ENCODE results near the gene HDAC4.

GRCh38 chr2:239187464-239188253, 213.2 kb downstream of the HDAC4 start:
- TF ChIP-seq EZH2 (IDR thresholded peaks at IDR 0.05; ENCODE audit: borderline replicate concordance, low read length) (no peak), CTCF (IDR thresholded peaks at IDR 0.05; ENCODE audit: low read length) (no peak)
